Measurements from ENCODE around the gene CCDC69. TPM values are rescaled to one million over a fixed set of nuclear protein-coding genes. Genes with fewer than 3 reads are reported as not detected.

CCDC69 gene
- total RNA-seq, 2 experiments from 2014 or later, result 33.0 to 34.5 TPM

DNA sequence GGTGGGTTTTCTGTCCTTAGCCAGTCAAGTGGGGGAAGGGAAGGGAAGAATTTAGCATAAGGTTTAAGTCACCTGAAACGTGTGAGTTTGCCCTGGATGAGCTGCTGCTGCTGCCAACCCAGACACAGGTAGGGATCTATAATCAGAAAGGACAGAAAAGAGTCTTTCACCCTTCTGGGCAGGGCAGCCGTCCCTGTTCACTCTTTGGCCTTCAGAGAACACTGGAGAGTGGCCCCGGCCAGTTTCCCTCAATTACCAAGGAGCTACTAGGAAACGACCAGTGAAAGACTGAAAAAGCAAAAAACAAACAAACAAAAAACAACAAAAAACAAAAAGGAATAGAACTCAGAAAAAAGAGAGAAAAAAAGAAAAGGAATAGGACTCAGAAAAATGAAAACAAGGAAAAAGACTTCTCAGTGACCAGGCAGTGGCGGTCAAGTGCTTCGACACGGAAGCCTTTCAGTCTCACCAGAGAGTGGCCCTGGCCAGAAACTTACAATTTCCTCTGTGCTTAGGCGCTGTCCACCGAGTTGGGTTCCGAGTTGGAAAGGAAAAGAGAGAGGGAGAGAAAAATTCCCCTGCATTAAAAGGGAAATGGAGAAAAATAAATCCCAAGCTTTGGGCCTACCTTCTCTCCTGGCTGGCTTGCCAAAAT is 26.6 kb upstream of the CCDC69 start:
- H3K4me1 Mint-ChIP-seq (ENCODE audit: low read depth), result peaks cover 35% of the 10 kb centered on the region
- H3K4me3 Mint-ChIP-seq, result peak overlapping the region; percentile 90
- ATAC-seq, result no peak
- DNase-seq, result no peak
- CTCF ChIA-PET, result interaction anchor here (0.9 to 3.4 kb wide), 3 partner anchors 12 to 87 kb away, joined by 3 to 16 read pairs (median 4); partner anchors contain the start of gene CCDC69
- H3K27ac Mint-ChIP-seq, result peak overlapping the region; percentile 85
- H3K36me3 Mint-ChIP-seq (ENCODE audit: low read depth), result no peaks in the 10 kb centered on the region
- TF ChIP-seq, protein P1, sequence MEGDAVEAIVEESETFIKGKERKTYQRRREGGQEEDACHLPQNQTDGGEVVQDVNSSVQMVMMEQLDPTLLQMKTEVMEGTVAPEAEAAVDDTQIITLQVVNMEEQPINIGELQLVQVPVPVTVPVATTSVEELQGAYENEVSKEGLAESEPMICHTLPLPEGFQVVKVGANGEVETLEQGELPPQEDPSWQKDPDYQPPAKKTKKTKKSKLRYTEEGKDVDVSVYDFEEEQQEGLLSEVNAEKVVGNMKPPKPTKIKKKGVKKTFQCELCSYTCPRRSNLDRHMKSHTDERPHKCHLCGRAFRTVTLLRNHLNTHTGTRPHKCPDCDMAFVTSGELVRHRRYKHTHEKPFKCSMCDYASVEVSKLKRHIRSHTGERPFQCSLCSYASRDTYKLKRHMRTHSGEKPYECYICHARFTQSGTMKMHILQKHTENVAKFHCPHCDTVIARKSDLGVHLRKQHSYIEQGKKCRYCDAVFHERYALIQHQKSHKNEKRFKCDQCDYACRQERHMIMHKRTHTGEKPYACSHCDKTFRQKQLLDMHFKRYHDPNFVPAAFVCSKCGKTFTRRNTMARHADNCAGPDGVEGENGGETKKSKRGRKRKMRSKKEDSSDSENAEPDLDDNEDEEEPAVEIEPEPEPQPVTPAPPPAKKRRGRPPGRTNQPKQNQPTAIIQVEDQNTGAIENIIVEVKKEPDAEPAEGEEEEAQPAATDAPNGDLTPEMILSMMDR (IDR thresholded peaks at IDR 0.05), result no peak
- POLR2A ChIA-PET, result interaction anchor here (0.5 to 2.2 kb wide), 5 partner anchors 12 to 236 kb away, joined by 3 to 11 read pairs (median 3); no protein-coding TSS in a partner anchor
- intact Hi-C loops (cut with micrococcal nuclease), result loop anchor here (5.0 kb wide), 1 partner anchor 38 kb away; no protein-coding TSS in a partner anchor
- no peaks in the 10 kb centered on the region for H3K9me3 Mint-ChIP-seq
- H3K27me3 Mint-ChIP-seq, result no peaks in the 10 kb centered on the region

DNA sequence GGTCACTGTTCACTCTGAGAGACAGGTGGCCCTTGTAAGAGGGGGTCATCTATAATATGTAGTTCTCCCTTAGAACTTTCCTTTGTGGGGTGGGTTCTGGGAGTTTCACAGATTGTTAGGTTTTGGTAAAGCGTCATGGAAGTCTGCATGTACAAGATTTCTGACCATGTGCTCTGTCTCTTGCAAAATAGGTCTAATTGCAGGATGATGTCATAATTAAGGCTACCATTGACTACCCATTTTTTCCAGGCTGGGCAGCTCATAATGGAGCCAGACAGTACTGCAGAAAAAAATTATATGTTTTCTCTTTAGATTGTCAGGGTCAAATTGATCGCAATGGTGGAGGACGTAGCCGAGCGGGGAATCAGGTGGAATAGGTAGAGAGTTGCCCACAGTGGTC is 25.4 kb upstream of the CCDC69 start:
- Mint-ChIP-seq H3K27me3 (no peaks in the 10 kb centered on the region), H3K4me1 (ENCODE audit: low read depth) (peaks cover 34% of the 10 kb centered on the region), H3K9me3 (no peaks in the 10 kb centered on the region), H3K27ac (no peak overlapping the region), H3K4me3 (no peak overlapping the region), H3K36me3 (ENCODE audit: low read depth) (no peaks in the 10 kb centered on the region)
- ATAC-seq, result no peak
- TF ChIP-seq, protein P1 (IDR thresholded peaks at IDR 0.05), result no peak
- intact Hi-C loops (cut with micrococcal nuclease), result no loop called here
- POLR2A ChIA-PET, result interaction anchor here (0.6 kb wide), 1 partner anchor 25 kb away, joined by 3 read pairs; the partner anchor contains the start of gene CCDC69
- CTCF ChIA-PET, result interaction anchor here (2.9 kb wide), 1 partner anchor 11 kb away, joined by 23 read pairs; no protein-coding TSS in a partner anchor
- no peak for DNase-seq

DNA sequence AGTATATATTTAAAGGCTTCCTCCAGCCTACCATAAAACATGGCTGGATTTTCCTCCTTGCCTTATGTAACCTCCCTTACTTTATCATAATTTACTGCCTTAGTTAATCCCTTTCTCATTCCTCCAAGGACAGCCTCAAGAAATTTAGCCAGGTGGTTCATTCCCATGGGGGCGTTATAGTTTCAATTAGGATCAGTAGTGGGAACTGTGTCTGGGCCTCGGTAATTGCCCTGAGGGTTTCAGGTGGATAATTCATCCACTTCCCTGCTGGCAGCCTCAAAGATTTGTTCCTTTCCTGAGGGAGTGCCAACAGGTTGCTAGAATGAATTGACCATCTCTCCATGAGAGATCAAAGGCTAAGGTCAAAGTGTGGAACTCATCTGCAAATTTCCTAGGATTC is 24.8 kb upstream of the CCDC69 start:
- ATAC-seq (no peak), DNase-seq (no peak)
- Mint-ChIP-seq H3K4me1 (ENCODE audit: low read depth) (peaks cover 37% of the 10 kb centered on the region), H3K27me3 (no peaks in the 10 kb centered on the region), H3K4me3 (no peak overlapping the region), H3K36me3 (ENCODE audit: low read depth) (no peaks in the 10 kb centered on the region), H3K9me3 (no peaks in the 10 kb centered on the region), H3K27ac (no peak overlapping the region)
- POLR2A ChIA-PET, result interaction anchor here (0.6 kb wide), 1 partner anchor 25 kb away, joined by 3 read pairs; the partner anchor contains the start of gene CCDC69
- intact Hi-C loops (cut with micrococcal nuclease), result no loop called here
- CTCF ChIA-PET, result interaction anchor here (2.9 kb wide), 1 partner anchor 10 kb away, joined by 23 read pairs; no protein-coding TSS in a partner anchor
- TF ChIP-seq, protein P1 (IDR thresholded peaks at IDR 0.05), result no peak

DNA sequence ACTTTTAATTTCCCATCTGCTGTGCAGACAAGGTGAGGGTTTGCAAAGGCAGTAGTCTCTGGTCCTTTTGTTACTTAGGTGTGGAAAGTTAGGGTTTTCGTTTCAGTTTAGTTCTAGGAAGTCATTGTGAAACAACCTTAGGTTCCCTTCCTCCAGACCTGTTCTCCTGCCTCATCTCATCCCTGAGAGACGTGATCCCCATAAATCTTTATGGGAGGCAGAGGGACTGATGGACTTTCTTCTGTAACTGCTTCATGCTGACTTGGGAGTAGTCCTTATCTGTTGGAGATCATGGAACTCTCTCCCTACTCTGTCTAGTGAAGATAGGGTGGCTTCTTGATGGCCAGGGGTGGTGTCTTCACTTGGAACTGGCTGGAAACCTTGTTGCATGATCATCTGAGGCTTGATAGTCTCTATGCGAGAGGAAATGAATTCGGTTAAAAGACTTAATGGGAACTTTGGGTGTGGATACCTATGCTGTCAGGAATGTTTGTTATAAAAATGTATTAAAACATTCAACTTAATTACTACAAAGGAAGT is 21.9 kb upstream of the CCDC69 start:
- H3K27ac Mint-ChIP-seq, result no peak overlapping the region
- TF ChIP-seq, protein P1 (IDR thresholded peaks at IDR 0.05), result no peak
- no peaks in the 10 kb centered on the region for H3K27me3 Mint-ChIP-seq
- peaks cover 21% of the 10 kb centered on the region for H3K4me1 Mint-ChIP-seq (ENCODE audit: low read depth)
- no peaks in the 10 kb centered on the region for H3K36me3 Mint-ChIP-seq (ENCODE audit: low read depth)
- intact Hi-C loops (cut with micrococcal nuclease), result no loop called here
- DNase-seq (no peak), ATAC-seq (peak; percentile 32)
- ChIA-PET CTCF (no interaction called here), POLR2A (no interaction called here)
- H3K4me3 Mint-ChIP-seq, result no peak overlapping the region
- H3K9me3 Mint-ChIP-seq, result no peaks in the 10 kb centered on the region

DNA sequence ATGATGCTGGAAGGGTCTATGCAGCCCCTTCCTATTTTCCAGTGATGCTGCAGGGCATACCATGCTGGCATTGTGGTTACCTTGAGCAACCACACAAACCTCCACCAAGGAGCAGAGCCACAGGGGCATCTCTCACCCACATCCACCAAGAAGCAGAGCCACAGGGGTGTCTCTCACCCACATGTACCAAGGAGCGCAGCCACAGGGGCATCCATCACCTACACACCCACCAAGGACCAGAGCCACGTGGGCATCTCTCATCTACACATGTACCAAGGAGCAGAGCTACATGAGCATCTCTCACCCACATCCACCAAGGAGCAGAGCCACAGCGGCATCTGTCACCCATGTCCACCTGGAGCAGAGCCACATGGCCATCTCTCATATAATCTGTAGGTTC is 20.3 kb upstream of the CCDC69 start:
- Mint-ChIP-seq H3K36me3 (ENCODE audit: low read depth) (no peaks in the 10 kb centered on the region), H3K27ac (no peak overlapping the region), H3K9me3 (no peaks in the 10 kb centered on the region), H3K4me1 (ENCODE audit: low read depth) (peaks cover 19% of the 10 kb centered on the region), H3K27me3 (no peaks in the 10 kb centered on the region), H3K4me3 (no peak overlapping the region)
- ATAC-seq (no peak), DNase-seq (no peak)
- TF ChIP-seq, protein P1 (IDR thresholded peaks at IDR 0.05), result no peak
- POLR2A ChIA-PET, result no interaction called here
- intact Hi-C loops (cut with micrococcal nuclease), result no loop called here
- CTCF ChIA-PET, result no interaction called here

Measured in activated CD8-positive, alpha-beta T cell treated with anti-CD3 and anti-CD28 coated beads for 36 hours (primary cell).